ENCODE results near the gene FKBP1A. TPM values are rescaled to one million over a fixed set of nuclear protein-coding genes. Genes with fewer than 3 reads are reported as not detected.
A peak's percentile ranks its signal among the peaks of the same experiment; 100 is the strongest.

The FKBP1A gene
- total RNA-seq, 2 donors from 2014 or later: 307 to 310 TPM

DNA sequence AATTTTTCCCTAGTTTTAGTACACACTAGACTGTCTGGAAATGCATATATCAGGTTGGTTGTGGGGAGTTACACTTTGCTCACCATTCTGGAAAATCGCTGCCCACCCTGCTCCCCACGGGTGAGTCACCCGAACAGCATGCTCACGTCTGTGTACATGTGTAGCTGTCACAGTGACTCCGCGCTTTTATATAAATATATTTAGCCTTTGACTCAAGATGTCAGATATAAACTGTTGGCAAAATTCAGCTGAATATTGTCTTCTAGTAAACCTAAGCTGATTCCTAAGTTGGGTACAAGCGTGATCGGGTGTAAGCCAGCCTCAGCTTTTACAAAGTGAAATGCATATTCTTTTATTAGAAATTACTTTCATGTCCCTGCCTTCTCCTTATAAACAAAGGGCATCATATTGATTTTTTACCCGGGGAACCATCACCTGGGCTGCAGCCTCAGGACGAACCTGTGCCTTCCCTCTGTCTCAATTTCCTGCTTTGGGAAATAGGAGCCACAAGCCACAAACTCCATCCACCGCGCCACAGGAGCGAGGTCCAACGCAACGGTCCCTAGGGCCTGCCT, 68.2 kb downstream of the FKBP1A start:
- no peak for DNase-seq
- no peaks in the 10 kb centered on the region for H3K36me3 ChIP-seq
- H3K9me3 ChIP-seq: no peaks in the 10 kb centered on the region
- no peaks in the 10 kb centered on the region for H3K27me3 ChIP-seq
- H3K4me1 ChIP-seq: no peaks in the 10 kb centered on the region
- intact Hi-C loops (cut with DNase I): loop anchor here (5.0 kb wide), 2 partner anchors 68 to 143 kb away; partner anchors contain the start of genes FKBP1A and NSFL1C
- peak overlapping the region; percentile 97 for H3K27ac ChIP-seq
- peak overlapping the region; percentile 70 for H3K4me3 ChIP-seq
- H3K9ac ChIP-seq (ENCODE audit: low read depth in 2 of 2, low read length in 2 of 2): peak overlapping the region; percentile 90 to 93
- no peak for TF ChIP-seq CTCF (IDR thresholded peaks at IDR 0.05)

GRCh38 chr20:1323830-1324597, 68.8 kb downstream of the FKBP1A start:
- DNase-seq: no peak

DNA sequence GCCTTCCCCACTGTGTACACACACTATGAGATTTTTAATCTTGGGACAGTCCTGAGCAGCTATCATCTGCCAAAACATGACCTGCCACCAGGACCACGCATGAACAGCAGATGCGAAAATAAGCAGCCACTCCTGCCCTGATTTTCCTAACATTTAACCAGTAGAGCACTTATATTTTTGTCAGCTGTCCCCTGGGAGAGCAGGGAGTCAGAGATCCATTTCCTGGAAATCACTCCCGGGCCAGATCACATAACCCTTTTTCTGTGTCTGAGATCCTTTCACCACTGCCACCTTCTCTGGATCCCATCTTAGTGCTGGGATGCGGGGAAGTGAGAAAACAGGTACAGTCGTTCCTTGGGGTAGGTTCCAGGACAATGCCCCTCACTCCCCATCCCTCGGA, 69.6 kb downstream of the FKBP1A start:
- no peak for DNase-seq
- no peak for TF ChIP-seq CTCF (IDR thresholded peaks at IDR 0.05)
- no peak overlapping the region for H3K9ac ChIP-seq (ENCODE audit: low read depth in 2 of 2, low read length in 2 of 2)
- H3K27me3 ChIP-seq: no peaks in the 10 kb centered on the region
- intact Hi-C loops (cut with DNase I): loop anchor here (5.0 kb wide), 1 partner anchor 144 kb away; the partner anchor contains the start of gene NSFL1C
- H3K4me1 ChIP-seq: no peaks in the 10 kb centered on the region
- peak overlapping the region; percentile 62 for H3K27ac ChIP-seq
- no peaks in the 10 kb centered on the region for H3K36me3 ChIP-seq
- no peak overlapping the region for H3K4me3 ChIP-seq
- H3K9me3 ChIP-seq: no peaks in the 10 kb centered on the region

More at GRCh38 chr20:1323830-1324597, 68.8 kb downstream of the FKBP1A start:
- Histone ChIP-seq H3K4me1 (no peaks in the 10 kb centered on the region), H3K9me3 (no peaks in the 10 kb centered on the region), H3K27ac (peak overlapping the region; percentile 62), H3K27me3 (no peaks in the 10 kb centered on the region), H3K4me3 (no peak overlapping the region), H3K9ac (ENCODE audit: low read depth in 2 of 2, low read length in 2 of 2) (no peak overlapping the region), H3K36me3 (no peaks in the 10 kb centered on the region)
- intact Hi-C loops (cut with DNase I): loop anchor here (5.0 kb wide), 1 partner anchor 143 kb away; the partner anchor contains the start of gene NSFL1C
- TF ChIP-seq CTCF (IDR thresholded peaks at IDR 0.05): no peak

GRCh38 chr20:1322511-1323245, 70.2 kb downstream of the FKBP1A start:
- H3K9ac ChIP-seq (ENCODE audit: low read depth in 2 of 2, low read length in 2 of 2): no peak overlapping the region
- DNase-seq: no peak
- H3K36me3 ChIP-seq: no peaks in the 10 kb centered on the region
- H3K27ac ChIP-seq: peak overlapping the region; percentile 62
- H3K9me3 ChIP-seq: no peaks in the 10 kb centered on the region
- intact Hi-C loops (cut with DNase I): loop anchor here (5.0 kb wide), 1 partner anchor 145 kb away; the partner anchor contains the start of gene NSFL1C
- H3K4me3 ChIP-seq: no peak overlapping the region
- TF ChIP-seq CTCF (IDR thresholded peaks at IDR 0.05): no peak
- H3K27me3 ChIP-seq: no peaks in the 10 kb centered on the region
- no peaks in the 10 kb centered on the region for H3K4me1 ChIP-seq

- no peak for TF ChIP-seq CTCF (IDR thresholded peaks at IDR 0.05)
- no peaks in the 10 kb centered on the region for H3K9me3 ChIP-seq
- intact Hi-C loops (cut with DNase I): loop anchor here (5.0 kb wide), 1 partner anchor 146 kb away; the partner anchor contains the start of gene NSFL1C
- H3K4me3 ChIP-seq: no peak overlapping the region
- no peak overlapping the region for H3K9ac ChIP-seq (ENCODE audit: low read depth in 2 of 2, low read length in 2 of 2)
- no peaks in the 10 kb centered on the region for H3K27me3 ChIP-seq
- H3K27ac ChIP-seq: no peak overlapping the region
- no peaks in the 10 kb centered on the region for H3K36me3 ChIP-seq
- no peak for DNase-seq
- H3K4me1 ChIP-seq: no peaks in the 10 kb centered on the region
These were observed 71.3 kb downstream of the FKBP1A start for GRCh38 chr20:1321654-1321939.
